ENCODE data around the gene TMEM47.

The TMEM47 gene

GRCh38 chrX:34656842-34657725 is at the start of gene TMEM47:
Gene TMEM47, minus strand, starts transcription at chrX:34657285. Its CDS starts 256 bp downstream, at chrX:34657029.
- DNase-seq (ENCODE audit: low read depth in 2 of 2) = no peak

DNA sequence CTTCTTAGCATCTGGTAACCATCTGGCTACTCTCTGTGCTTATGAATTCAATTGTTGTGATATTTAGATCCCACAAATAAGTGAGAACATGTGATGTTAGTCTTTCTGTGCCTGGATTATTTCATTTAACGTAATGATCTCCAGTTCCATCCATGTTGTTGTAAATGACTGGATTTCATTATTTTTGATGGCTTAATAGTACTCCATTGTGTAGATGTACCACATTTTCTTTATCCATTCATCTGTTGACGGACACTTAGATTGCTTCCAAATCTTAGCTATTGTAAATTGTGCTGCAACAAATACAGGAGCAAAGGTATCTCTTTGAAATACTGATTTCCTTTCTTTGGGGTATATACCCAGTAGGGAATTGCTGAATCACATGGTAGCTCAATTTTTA is 30.0 kb upstream of the TMEM47 start:
- DNase-seq (ENCODE audit: low read depth in 2 of 2) = no peak

DNA sequence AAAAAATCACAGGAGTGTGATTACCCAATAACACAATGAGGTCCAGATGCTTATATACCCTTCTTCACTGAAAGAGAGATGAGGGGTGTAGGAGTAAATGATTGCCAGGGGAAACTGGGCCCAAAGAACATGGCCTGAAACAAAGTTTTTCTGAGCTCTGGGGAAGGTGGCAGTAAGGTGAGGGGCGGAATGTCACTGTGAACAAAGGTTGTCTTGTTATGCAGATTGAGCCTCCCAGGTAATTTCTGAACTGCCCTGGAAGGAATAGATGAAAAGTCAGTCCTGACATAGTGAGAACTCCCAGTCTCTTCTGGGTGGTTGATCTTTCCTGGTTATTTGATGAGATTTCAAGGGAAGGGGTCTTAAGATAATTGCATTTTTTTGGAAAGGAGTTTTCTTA is 2.5 kb upstream of the TMEM47 start:
- no peak for DNase-seq (ENCODE audit: low read depth in 2 of 2)

DNA sequence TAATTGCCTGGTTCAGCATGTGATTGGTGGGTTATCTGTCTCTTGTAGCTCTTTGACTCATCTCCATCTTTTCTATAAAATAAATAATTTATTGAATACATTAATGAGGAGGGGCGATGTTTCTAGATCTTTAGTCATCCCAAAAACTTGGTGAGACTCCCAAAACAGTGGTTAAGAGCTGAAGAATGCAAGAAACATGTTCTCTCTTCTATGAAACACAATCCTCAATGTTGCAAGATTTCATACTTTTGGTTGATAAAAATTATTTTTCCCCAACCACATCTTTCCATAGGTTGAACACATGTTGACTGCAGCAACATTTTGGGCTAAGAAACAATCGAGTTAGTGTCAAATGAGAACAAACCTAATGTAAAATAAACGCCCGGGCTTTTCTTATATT is 1.2 kb upstream of the TMEM47 start:
- DNase-seq (ENCODE audit: low read depth in 2 of 2) = no peak

GRCh38 chrX:34657726-34658070 is 613 bp upstream of the TMEM47 start:
- no peak for DNase-seq (ENCODE audit: low read depth in 2 of 2)

DNA sequence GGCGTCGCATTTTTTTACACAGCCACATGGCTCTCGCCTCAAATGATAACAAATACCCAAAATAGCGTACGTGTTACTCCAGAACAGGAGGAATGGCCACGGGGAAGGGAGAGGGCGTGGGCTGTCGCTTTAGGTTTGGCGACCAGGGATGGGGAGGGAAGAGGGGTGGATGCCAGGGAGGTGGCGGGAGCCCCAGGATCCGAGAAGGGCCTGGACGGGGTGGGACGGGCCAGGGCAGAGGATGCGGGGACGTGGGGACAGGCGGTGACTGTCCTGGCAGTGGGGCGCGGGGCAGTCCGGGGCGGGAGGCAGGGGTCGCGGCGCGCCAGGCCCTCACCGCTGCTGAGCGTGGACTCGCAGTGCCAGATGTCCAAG is 631 bp downstream of the TMEM47 start:
- DNase-seq (ENCODE audit: low read depth in 2 of 2) = no peak

- DNase-seq (ENCODE audit: low read depth in 2 of 2) = no peak
These were observed 1.3 kb downstream of the TMEM47 start for GRCh38 chrX:34655501-34656455.

DNA sequence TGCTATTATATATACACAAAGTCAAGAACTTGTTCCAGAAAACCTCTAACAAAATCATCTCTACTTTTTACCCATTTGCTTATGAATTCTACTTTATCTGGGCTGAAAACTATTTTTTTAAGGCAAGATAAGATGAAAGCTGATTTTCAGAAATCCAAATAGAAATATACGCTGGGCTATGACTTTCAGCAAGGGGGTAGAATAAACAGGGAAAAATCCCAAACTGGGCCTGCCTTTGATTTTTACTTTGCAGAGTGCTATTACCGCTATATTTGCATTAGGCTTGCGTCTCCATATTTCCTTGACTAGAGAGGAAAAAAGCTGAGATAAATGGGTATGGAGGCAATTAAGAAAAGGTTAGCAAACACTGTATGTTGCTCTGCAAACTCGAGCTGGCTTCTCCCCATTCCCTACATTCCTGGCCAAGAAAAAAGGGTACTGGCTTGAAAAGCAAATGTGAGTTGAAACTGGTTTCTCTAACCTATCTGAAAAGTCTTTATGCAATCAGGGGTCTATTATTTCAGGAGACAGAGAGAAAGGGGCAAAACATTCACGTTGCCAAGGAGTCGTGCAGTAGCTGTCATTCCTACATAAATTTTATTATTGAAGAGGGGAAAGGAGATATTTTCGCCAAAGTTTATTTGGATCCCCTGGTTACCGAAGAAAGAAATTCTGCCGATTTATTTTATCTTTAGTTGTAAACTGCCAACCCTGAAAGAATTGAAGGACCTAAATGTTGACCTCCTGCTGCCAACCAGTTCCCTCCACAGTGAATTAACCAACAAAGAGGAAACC is 2.2 kb downstream of the TMEM47 start:
- DNase-seq (ENCODE audit: low read depth in 2 of 2) = no peak

- no peak for DNase-seq (ENCODE audit: low read depth in 2 of 2)
These were observed 3.3 kb downstream of the TMEM47 start for GRCh38 chrX:34653811-34654210.

GRCh38 chrX:34642849-34643248 is 14.2 kb downstream of the TMEM47 start:
- no peak for DNase-seq (ENCODE audit: low read depth in 2 of 2)

DNA sequence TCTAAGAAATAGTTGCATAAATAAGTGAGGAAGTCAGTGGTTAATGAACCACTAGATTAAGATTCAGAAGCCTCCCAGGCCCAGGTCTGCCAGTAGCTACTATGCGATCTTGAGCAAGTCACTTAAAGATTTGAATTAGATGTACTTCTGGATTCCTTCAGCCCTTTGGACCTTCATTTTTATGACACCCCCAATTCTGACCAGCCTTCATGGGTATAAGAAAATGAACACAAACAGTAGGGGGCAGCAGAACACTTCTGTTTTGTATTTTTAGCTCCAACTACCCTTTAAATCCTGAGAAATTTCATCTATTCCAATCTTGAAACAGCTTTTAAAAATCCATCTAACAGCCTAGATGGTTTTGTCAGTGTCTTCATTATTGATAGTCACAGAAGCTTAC is 19.0 kb downstream of the TMEM47 start:
- DNase-seq (ENCODE audit: low read depth in 2 of 2) = no peak

- DNase-seq (ENCODE audit: low read depth in 2 of 2) = no peak
These were observed 22.7 kb downstream of the TMEM47 start for GRCh38 chrX:34634349-34634748.

- no peak for DNase-seq (ENCODE audit: low read depth in 2 of 2)
These were observed 24.7 kb downstream of the TMEM47 start for GRCh38 chrX:34632384-34632783.

- DNase-seq (ENCODE audit: low read depth in 2 of 2) = no peak
These were observed 25.4 kb downstream of the TMEM47 start for GRCh38 chrX:34631479-34632220.

- no peak for DNase-seq (ENCODE audit: low read depth in 2 of 2)
These were observed 27.5 kb downstream of the TMEM47 start for GRCh38 chrX:34629572-34629971.

- no peak for DNase-seq (ENCODE audit: low read depth in 2 of 2)
These were observed 32.7 kb downstream of the TMEM47 start for GRCh38 chrX:34624416-34624815.

- no peak for DNase-seq (ENCODE audit: low read depth in 2 of 2)
These were observed 37.2 kb downstream of the TMEM47 start for GRCh38 chrX:34619920-34620319.

DNA sequence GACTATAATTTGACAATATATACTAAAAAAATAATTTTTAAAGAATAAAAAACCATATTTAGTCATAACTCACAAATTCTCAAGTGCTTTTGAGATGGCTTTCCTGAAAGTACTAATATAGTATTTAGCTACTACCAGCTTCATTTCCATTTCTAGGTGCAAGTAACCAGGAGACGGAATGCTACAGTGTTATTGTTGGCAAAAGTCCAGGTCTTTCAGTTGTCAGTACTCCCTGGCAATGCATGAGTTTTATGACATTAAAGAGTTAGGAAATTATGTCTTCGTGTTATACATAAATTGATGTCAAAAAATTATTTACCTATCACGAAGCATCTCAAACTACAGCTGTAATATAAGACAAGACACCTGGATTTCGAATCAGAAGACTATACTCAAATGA is 45.0 kb downstream of the TMEM47 start:
- no peak for DNase-seq (ENCODE audit: low read depth in 2 of 2)

GRCh38 chrX:34598362-34598761 is 58.7 kb downstream of the TMEM47 start:
- DNase-seq (ENCODE audit: low read depth in 2 of 2) = no peak

- no peak for DNase-seq (ENCODE audit: low read depth in 2 of 2)
These were observed 70.1 kb downstream of the TMEM47 start for GRCh38 chrX:34586936-34587335.

DNA sequence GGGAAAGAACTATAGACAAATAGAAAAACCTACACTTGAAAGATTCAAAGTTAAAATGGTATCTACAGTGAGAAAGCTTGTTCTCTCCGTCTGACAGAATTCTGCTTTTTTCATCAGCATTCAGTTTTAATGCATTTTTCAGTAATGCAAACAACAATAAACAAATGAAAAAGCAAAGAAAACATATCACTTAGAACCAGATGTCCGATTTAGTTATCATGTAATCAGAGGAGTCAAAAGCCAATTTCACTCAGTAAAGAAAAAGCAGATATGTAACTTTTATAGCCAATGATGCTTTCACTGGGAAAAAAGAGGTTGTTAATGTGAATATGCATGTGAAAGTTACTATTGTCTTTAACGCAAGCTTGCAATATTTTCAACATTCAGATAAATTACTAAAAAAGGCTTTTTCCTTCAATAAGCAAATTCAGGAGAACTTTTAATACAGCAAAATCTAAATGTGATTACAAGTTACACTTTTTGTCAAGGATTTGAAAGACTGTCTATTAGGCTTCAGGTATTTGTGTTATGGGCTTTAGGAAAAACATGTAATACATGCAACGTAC is 70.7 kb downstream of the TMEM47 start:
- DNase-seq (ENCODE audit: low read depth in 2 of 2) = no peak

All from stimulated activated CD4-positive, alpha-beta T cell treated with anti-CD3 and anti-CD28 coated beads, Interleukin-1b, Interleukin-23, amount 100 ng/mL, for 4 hours (primary cell).